ENCODE results near the gene B4GALNT1. TPM values are rescaled to one million over a fixed set of nuclear protein-coding genes. Genes with fewer than 3 reads are reported as not detected.

Gene B4GALNT1
- polyA plus RNA-seq, 3 donors = not detected

DNA sequence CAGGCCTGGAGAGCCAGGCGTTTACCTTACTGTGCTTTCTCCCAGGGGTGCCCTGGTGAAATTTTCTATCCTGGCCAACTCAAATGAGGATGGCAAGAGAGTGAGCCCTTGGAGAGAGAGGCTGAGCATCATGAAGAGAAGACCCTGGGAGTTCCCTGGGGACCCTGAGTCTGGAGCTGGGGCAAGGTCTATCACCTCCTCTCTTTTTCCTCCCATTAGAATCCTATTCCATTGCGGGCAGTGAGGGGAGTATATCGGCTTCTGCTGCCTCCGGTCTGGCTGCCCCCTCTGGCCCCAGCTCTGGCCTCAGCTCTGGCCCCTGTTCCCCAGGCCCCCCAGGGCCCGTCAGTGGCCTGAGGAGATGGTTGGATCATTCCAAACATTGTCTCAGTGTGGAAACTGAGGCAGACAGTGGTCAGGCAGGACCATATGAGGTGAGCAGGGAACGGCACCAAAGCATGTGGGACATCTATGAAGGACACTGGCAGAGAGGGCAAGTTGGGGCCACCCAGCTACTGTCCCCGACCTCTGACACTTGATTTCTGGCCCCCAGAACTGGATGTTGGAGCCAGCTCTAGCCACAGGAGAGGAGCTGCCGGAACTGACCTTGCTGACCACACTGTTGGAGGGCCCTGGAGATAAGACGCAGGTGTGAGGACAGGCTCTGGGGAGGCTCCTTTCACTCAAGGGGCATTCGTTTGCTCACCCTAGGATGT, 20.1 kb downstream of the B4GALNT1 start:
- H3K4me3 ChIP-seq (replicated peaks in 1 of 3; ENCODE audit: low read depth in 2 of 3, low read length in 3 of 3) = no peak overlapping the region
- no peak overlapping the region for H3K9ac ChIP-seq (ENCODE audit: insufficient read depth, low read length, poor library complexity, severe bottlenecking)
- H3K27me3 Mint-ChIP-seq (ENCODE audit: low read depth in 3 of 3) = peaks cover 77 to 86% (median 86%) of the 10 kb centered on the region in 3 donors
- peaks cover 36 to 89% of the 10 kb centered on the region in 2 donors for H3K27me3 ChIP-seq (ENCODE audit: control insufficient read depth in 2 of 2, insufficient read depth in 2 of 2, low read length in 2 of 2)
- no peaks in the 10 kb centered on the region for H3K79me2 ChIP-seq (ENCODE audit: insufficient read depth, low read length)
- no peak overlapping the region for H3K27ac Mint-ChIP-seq
- H3K4me1 Mint-ChIP-seq = peaks cover 16% of the 10 kb centered on the region
- DNase-seq = no peak
- TF ChIP-seq, protein P1, sequence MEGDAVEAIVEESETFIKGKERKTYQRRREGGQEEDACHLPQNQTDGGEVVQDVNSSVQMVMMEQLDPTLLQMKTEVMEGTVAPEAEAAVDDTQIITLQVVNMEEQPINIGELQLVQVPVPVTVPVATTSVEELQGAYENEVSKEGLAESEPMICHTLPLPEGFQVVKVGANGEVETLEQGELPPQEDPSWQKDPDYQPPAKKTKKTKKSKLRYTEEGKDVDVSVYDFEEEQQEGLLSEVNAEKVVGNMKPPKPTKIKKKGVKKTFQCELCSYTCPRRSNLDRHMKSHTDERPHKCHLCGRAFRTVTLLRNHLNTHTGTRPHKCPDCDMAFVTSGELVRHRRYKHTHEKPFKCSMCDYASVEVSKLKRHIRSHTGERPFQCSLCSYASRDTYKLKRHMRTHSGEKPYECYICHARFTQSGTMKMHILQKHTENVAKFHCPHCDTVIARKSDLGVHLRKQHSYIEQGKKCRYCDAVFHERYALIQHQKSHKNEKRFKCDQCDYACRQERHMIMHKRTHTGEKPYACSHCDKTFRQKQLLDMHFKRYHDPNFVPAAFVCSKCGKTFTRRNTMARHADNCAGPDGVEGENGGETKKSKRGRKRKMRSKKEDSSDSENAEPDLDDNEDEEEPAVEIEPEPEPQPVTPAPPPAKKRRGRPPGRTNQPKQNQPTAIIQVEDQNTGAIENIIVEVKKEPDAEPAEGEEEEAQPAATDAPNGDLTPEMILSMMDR (IDR thresholded peaks at IDR 0.05) = no peak
- no peak overlapping the region for H3K27ac ChIP-seq (ENCODE audit: low read depth in 1 of 2, low read length in 2 of 2)
- no peaks in the 10 kb centered on the region for H3K36me3 ChIP-seq (replicated peaks in 1 of 2; ENCODE audit: control insufficient read depth in 1 of 2, insufficient read depth in 2 of 2, low read length in 2 of 2)
- H3K9me3 ChIP-seq (replicated peaks in 1 of 2; ENCODE audit: control insufficient read depth in 1 of 2, insufficient read depth in 1 of 2, low read length in 2 of 2) = peaks cover 0 to 5% of the 10 kb centered on the region in 2 donors
- H3K36me3 Mint-ChIP-seq = peaks cover 0 to 1% of the 10 kb centered on the region in 2 donors
- peaks cover 13 to 17% of the 10 kb centered on the region in 2 donors for H3K4me1 ChIP-seq (ENCODE audit: control insufficient read depth in 1 of 2, insufficient read depth in 2 of 2, low read length in 2 of 2)
- no peak overlapping the region for H2AFZ ChIP-seq (ENCODE audit: insufficient read depth, low read depth, low read length, poor library complexity, severe bottlenecking)
- WGBS (ENCODE audit: insufficient coverage) = 95% methylated on average over 6 of the region's 10 CpGs
- intact Hi-C loops (cut with micrococcal nuclease) = no loop called here
- H3K4me2 ChIP-seq (replicated peaks; ENCODE audit: extremely low read depth, low read length, poor library complexity, severe bottlenecking) = no peak overlapping the region
- H4K20me1 ChIP-seq (ENCODE audit: insufficient read depth, low read length) = no peaks in the 10 kb centered on the region
- peaks cover 0 to 18% (median 2%) of the 10 kb centered on the region in 7 donors for H3K9me3 Mint-ChIP-seq
- H3K4me3 Mint-ChIP-seq = peak overlapping the region in 1 of 2 donors; percentile 49

GRCh38 chr12:57611827-57612710, 20.9 kb downstream of the B4GALNT1 start:
- peaks cover 0 to 18% (median 2%) of the 10 kb centered on the region in 7 donors for H3K9me3 Mint-ChIP-seq
- Histone ChIP-seq H3K4me2 (replicated peaks; ENCODE audit: extremely low read depth, low read length, poor library complexity, severe bottlenecking) (peak overlapping the region; percentile 82), H2AFZ (ENCODE audit: insufficient read depth, low read depth, low read length, poor library complexity, severe bottlenecking) (peak overlapping the region; percentile 72), H4K20me1 (ENCODE audit: insufficient read depth, low read length) (no peaks in the 10 kb centered on the region), H3K27me3 (ENCODE audit: control insufficient read depth in 2 of 2, insufficient read depth in 2 of 2, low read length in 2 of 2) (peaks cover 35 to 81% of the 10 kb centered on the region in 2 donors), H3K4me3 (replicated peaks in 1 of 3; ENCODE audit: low read depth in 2 of 3, low read length in 3 of 3) (peak overlapping the region in 1 of 3 experiments; percentile 71), H3K79me2 (ENCODE audit: insufficient read depth, low read length) (no peaks in the 10 kb centered on the region), H3K9me3 (replicated peaks in 1 of 2; ENCODE audit: control insufficient read depth in 1 of 2, insufficient read depth in 1 of 2, low read length in 2 of 2) (peaks cover 0 to 5% of the 10 kb centered on the region in 2 donors), H3K36me3 (replicated peaks in 1 of 2; ENCODE audit: control insufficient read depth in 1 of 2, insufficient read depth in 2 of 2, low read length in 2 of 2) (no peaks in the 10 kb centered on the region), H3K27ac (ENCODE audit: low read depth in 1 of 2, low read length in 2 of 2) (no peak overlapping the region), H3K9ac (ENCODE audit: insufficient read depth, low read length, poor library complexity, severe bottlenecking) (no peak overlapping the region), H3K4me1 (ENCODE audit: control insufficient read depth in 1 of 2, insufficient read depth in 2 of 2, low read length in 2 of 2) (peaks cover 13 to 17% of the 10 kb centered on the region in 2 donors)
- peak overlapping the region; percentile 61 to 80 for H3K4me3 Mint-ChIP-seq
- peaks cover 16% of the 10 kb centered on the region for H3K4me1 Mint-ChIP-seq
- H3K36me3 Mint-ChIP-seq = peaks cover 0 to 1% of the 10 kb centered on the region in 2 donors
- H3K27ac Mint-ChIP-seq = no peak overlapping the region
- WGBS (ENCODE audit: insufficient coverage) = 8% methylated on average over 9 of the region's 23 CpGs
- H3K27me3 Mint-ChIP-seq (ENCODE audit: low read depth in 3 of 3) = peaks cover 72 to 78% (median 78%) of the 10 kb centered on the region in 3 donors
- TF ChIP-seq, protein P1 (IDR thresholded peaks at IDR 0.05) = no peak
- no peak for DNase-seq
- intact Hi-C loops (cut with micrococcal nuclease) = no loop called here
